ENCODE data around the gene SIPA1L3.

Gene SIPA1L3

GRCh38 chr19:37925212-37925611, 18.2 kb downstream of the SIPA1L3 start:
- Histone ChIP-seq H3K79me1 (ENCODE audit: low read depth, low read length) (peaks cover 10% of the 10 kb centered on the region), H4K8ac (ENCODE audit: low read depth, low read length) (no peak overlapping the region), H3K4me1 (ENCODE audit: control insufficient read depth in 2 of 2, insufficient read depth in 1 of 2, low read depth in 1 of 2, low read length in 2 of 2) (peaks cover 4 to 15% of the 10 kb centered on the region in 2 donors), H3K4me3 (ENCODE audit: low read length in 2 of 2) (no peak overlapping the region), H2BK5ac (ENCODE audit: low read length) (no peak overlapping the region), H2BK12ac (ENCODE audit: low read length) (no peak overlapping the region), H3K4ac (ENCODE audit: low read length) (no peak overlapping the region), H2BK120ac (ENCODE audit: low read depth, low read length) (no peak overlapping the region), H2AFZ (ENCODE audit: low read length) (no peak overlapping the region), H2AK5ac (ENCODE audit: low read depth, low read length) (no peak overlapping the region), H3K23ac (ENCODE audit: low read depth, low read length, poor library complexity) (no peak overlapping the region), H3K9me3 (replicated peaks in 1 of 2; ENCODE audit: control insufficient read depth in 2 of 2, insufficient read depth in 1 of 2, low read depth in 1 of 2, low read length in 2 of 2) (peaks cover 0 to 3% of the 10 kb centered on the region in 2 donors), H3K36me3 (replicated peaks in 1 of 2; ENCODE audit: control insufficient read depth in 2 of 2, insufficient read depth in 2 of 2, low read length in 2 of 2) (peaks cover 0 to 16% of the 10 kb centered on the region in 2 donors), H3K18ac (ENCODE audit: low read length) (no peak overlapping the region), H3K14ac (ENCODE audit: low read length) (no peak overlapping the region), H3K27ac (replicated peaks; ENCODE audit: low read length) (no peak overlapping the region), H2BK15ac (ENCODE audit: low read length) (no peak overlapping the region), H4K91ac (ENCODE audit: low read depth, low read length, poor library complexity) (no peak overlapping the region), H3K9ac (ENCODE audit: low read depth, low read length, poor library complexity) (no peak overlapping the region), H3K27me3 (ENCODE audit: control insufficient read depth in 3 of 3, insufficient read depth in 3 of 3, low read depth in 1 of 3, low read length in 3 of 3) (no peaks in the 10 kb centered on the region), H3K4me2 (ENCODE audit: insufficient read depth, low read length, poor library complexity, severe bottlenecking) (no peak overlapping the region)
- no CpG with 5 or more reads among the region's 3 CpGs for WGBS, 2 donors (ENCODE audit: extremely low coverage in 2 of 2, insufficient read length in 2 of 2, insufficient replicate concordance in 1 of 2)
- no peak for DNase-seq (ENCODE audit: low spot score)

GRCh38 chr19:37926255-37926654, 19.2 kb downstream of the SIPA1L3 start:
- Histone ChIP-seq H2AFZ (ENCODE audit: low read length) (no peak overlapping the region), H3K9ac (ENCODE audit: low read depth, low read length, poor library complexity) (no peak overlapping the region), H3K27me3 (ENCODE audit: control insufficient read depth in 3 of 3, insufficient read depth in 3 of 3, low read depth in 1 of 3, low read length in 3 of 3) (no peaks in the 10 kb centered on the region), H4K91ac (ENCODE audit: low read depth, low read length, poor library complexity) (no peak overlapping the region), H3K18ac (ENCODE audit: low read length) (peak overlapping the region; percentile 67), H2BK120ac (ENCODE audit: low read depth, low read length) (no peak overlapping the region), H3K27ac (replicated peaks; ENCODE audit: low read length) (no peak overlapping the region), H3K9me3 (replicated peaks in 1 of 2; ENCODE audit: control insufficient read depth in 2 of 2, insufficient read depth in 1 of 2, low read depth in 1 of 2, low read length in 2 of 2) (peaks cover 0 to 9% of the 10 kb centered on the region in 2 donors), H3K23ac (ENCODE audit: low read depth, low read length, poor library complexity) (peak overlapping the region; percentile 63), H2AK5ac (ENCODE audit: low read depth, low read length) (no peak overlapping the region), H3K4me3 (ENCODE audit: low read length in 2 of 2) (no peak overlapping the region), H3K4me2 (ENCODE audit: insufficient read depth, low read length, poor library complexity, severe bottlenecking) (no peak overlapping the region), H4K8ac (ENCODE audit: low read depth, low read length) (no peak overlapping the region), H2BK12ac (ENCODE audit: low read length) (no peak overlapping the region), H3K4ac (ENCODE audit: low read length) (no peak overlapping the region), H3K79me1 (ENCODE audit: low read depth, low read length) (peaks cover 8% of the 10 kb centered on the region), H3K14ac (ENCODE audit: low read length) (no peak overlapping the region), H3K36me3 (replicated peaks in 1 of 2; ENCODE audit: control insufficient read depth in 2 of 2, insufficient read depth in 2 of 2, low read length in 2 of 2) (peaks cover 0 to 16% of the 10 kb centered on the region in 2 donors), H3K4me1 (ENCODE audit: control insufficient read depth in 2 of 2, insufficient read depth in 1 of 2, low read depth in 1 of 2, low read length in 2 of 2) (peaks cover 2 to 5% of the 10 kb centered on the region in 2 donors), H2BK5ac (ENCODE audit: low read length) (no peak overlapping the region), H2BK15ac (ENCODE audit: low read length) (no peak overlapping the region)
- no peak for DNase-seq (ENCODE audit: low spot score)
- no CpG with 5 or more reads among the region's 10 CpGs for WGBS, 2 donors (ENCODE audit: extremely low coverage in 2 of 2, insufficient read length in 2 of 2, insufficient replicate concordance in 1 of 2)

GRCh38 chr19:37926711-37927110, 19.7 kb downstream of the SIPA1L3 start:
- no peak overlapping the region for H2AFZ ChIP-seq (ENCODE audit: low read length)
- H2BK15ac ChIP-seq (ENCODE audit: low read length) = no peak overlapping the region

GRCh38 chr19:37928527-37929286, 21.7 kb downstream of the SIPA1L3 start:
- no peak overlapping the region for H3K4ac ChIP-seq (ENCODE audit: low read length)
- no peaks in the 10 kb centered on the region for H3K27me3 ChIP-seq (ENCODE audit: control insufficient read depth in 3 of 3, insufficient read depth in 3 of 3, low read depth in 1 of 3, low read length in 3 of 3)
- H3K4me2 ChIP-seq (ENCODE audit: insufficient read depth, low read length, poor library complexity, severe bottlenecking) = no peak overlapping the region
- H2AFZ ChIP-seq (ENCODE audit: low read length) = no peak overlapping the region
- no peak for DNase-seq (ENCODE audit: low spot score)
- H3K18ac ChIP-seq (ENCODE audit: low read length) = no peak overlapping the region
- H2BK120ac ChIP-seq (ENCODE audit: low read depth, low read length) = no peak overlapping the region
- peaks cover 7% of the 10 kb centered on the region for H3K79me1 ChIP-seq (ENCODE audit: low read depth, low read length)
- H4K91ac ChIP-seq (ENCODE audit: low read depth, low read length, poor library complexity) = no peak overlapping the region
- H3K4me3 ChIP-seq (ENCODE audit: low read length in 2 of 2) = no peak overlapping the region
- H3K23ac ChIP-seq (ENCODE audit: low read depth, low read length, poor library complexity) = no peak overlapping the region
- no peak overlapping the region for H3K9ac ChIP-seq (ENCODE audit: low read depth, low read length, poor library complexity)
- H3K4me1 ChIP-seq (ENCODE audit: control insufficient read depth in 2 of 2, insufficient read depth in 1 of 2, low read depth in 1 of 2, low read length in 2 of 2) = peaks cover 13 to 15% of the 10 kb centered on the region in 2 donors
- no peak overlapping the region for H4K8ac ChIP-seq (ENCODE audit: low read depth, low read length)
- H2BK5ac ChIP-seq (ENCODE audit: low read length) = no peak overlapping the region
- no CpG with 5 or more reads among the region's 5 CpGs for WGBS, 2 donors (ENCODE audit: extremely low coverage in 2 of 2, insufficient read length in 2 of 2, insufficient replicate concordance in 1 of 2)
- H3K14ac ChIP-seq (ENCODE audit: low read length) = no peak overlapping the region
- no peak overlapping the region for H2AK5ac ChIP-seq (ENCODE audit: low read depth, low read length)
- no peak overlapping the region for H2BK15ac ChIP-seq (ENCODE audit: low read length)
- H2BK12ac ChIP-seq (ENCODE audit: low read length) = no peak overlapping the region
- H3K36me3 ChIP-seq (replicated peaks in 1 of 2; ENCODE audit: control insufficient read depth in 2 of 2, insufficient read depth in 2 of 2, low read length in 2 of 2) = peaks cover 0 to 8% of the 10 kb centered on the region in 2 donors
- no peak overlapping the region for H3K27ac ChIP-seq (replicated peaks; ENCODE audit: low read length)
- peaks cover 0 to 9% of the 10 kb centered on the region in 2 donors for H3K9me3 ChIP-seq (replicated peaks in 1 of 2; ENCODE audit: control insufficient read depth in 2 of 2, insufficient read depth in 1 of 2, low read depth in 1 of 2, low read length in 2 of 2)

More at GRCh38 chr19:37926711-37927110, 19.7 kb downstream of the SIPA1L3 start:
- H2BK12ac ChIP-seq (ENCODE audit: low read length) = peak overlapping the region; percentile 9
- H2BK120ac ChIP-seq (ENCODE audit: low read depth, low read length) = no peak overlapping the region
- no peak overlapping the region for H4K8ac ChIP-seq (ENCODE audit: low read depth, low read length)
- peaks cover 0 to 9% of the 10 kb centered on the region in 2 donors for H3K9me3 ChIP-seq (replicated peaks in 1 of 2; ENCODE audit: control insufficient read depth in 2 of 2, insufficient read depth in 1 of 2, low read depth in 1 of 2, low read length in 2 of 2)
- peaks cover 7% of the 10 kb centered on the region for H3K79me1 ChIP-seq (ENCODE audit: low read depth, low read length)
- peaks cover 2 to 4% of the 10 kb centered on the region in 2 donors for H3K4me1 ChIP-seq (ENCODE audit: control insufficient read depth in 2 of 2, insufficient read depth in 1 of 2, low read depth in 1 of 2, low read length in 2 of 2)
- H3K14ac ChIP-seq (ENCODE audit: low read length) = no peak overlapping the region
- WGBS, 2 donors (ENCODE audit: extremely low coverage in 2 of 2, insufficient read length in 2 of 2, insufficient replicate concordance in 1 of 2) = no CpG with 5 or more reads among the region's 5 CpGs
- no peak overlapping the region for H2BK5ac ChIP-seq (ENCODE audit: low read length)
- DNase-seq (ENCODE audit: low spot score) = no peak
- no peak overlapping the region for H3K4me3 ChIP-seq (ENCODE audit: low read length in 2 of 2)
- no peak overlapping the region for H3K27ac ChIP-seq (replicated peaks; ENCODE audit: low read length)
- peak overlapping the region; percentile 63 for H3K23ac ChIP-seq (ENCODE audit: low read depth, low read length, poor library complexity)
- no peak overlapping the region for H2AK5ac ChIP-seq (ENCODE audit: low read depth, low read length)
- H3K4ac ChIP-seq (ENCODE audit: low read length) = no peak overlapping the region
- H3K4me2 ChIP-seq (ENCODE audit: insufficient read depth, low read length, poor library complexity, severe bottlenecking) = no peak overlapping the region
- peak overlapping the region; percentile 46 for H3K18ac ChIP-seq (ENCODE audit: low read length)
- peaks cover 0 to 13% of the 10 kb centered on the region in 2 donors for H3K36me3 ChIP-seq (replicated peaks in 1 of 2; ENCODE audit: control insufficient read depth in 2 of 2, insufficient read depth in 2 of 2, low read length in 2 of 2)
- H3K27me3 ChIP-seq (ENCODE audit: control insufficient read depth in 3 of 3, insufficient read depth in 3 of 3, low read depth in 1 of 3, low read length in 3 of 3) = no peaks in the 10 kb centered on the region
- no peak overlapping the region for H3K9ac ChIP-seq (ENCODE audit: low read depth, low read length, poor library complexity)
- H4K91ac ChIP-seq (ENCODE audit: low read depth, low read length, poor library complexity) = no peak overlapping the region

All from neuronal stem cell (in vitro differentiated cells).